A549 treated with CORT108297 at 1 μM for 4 hours (cell line): ENCODE measurements around the gene FSHB. TPM values are rescaled to one million over a fixed set of nuclear protein-coding genes. Genes with fewer than 3 reads are reported as not detected.

Source experiments
- total RNA-seq: library from RNA; stranded (reverse); fragments of 200-300 nt; extraction: Qiagen RNA extraction; gene quantifications from 5 replicates; pipeline ENCODE4 v1.2.3, GENCODE V29; 2022

FSHB gene
- total RNA-seq = not detected in 5 replicates

DNA sequence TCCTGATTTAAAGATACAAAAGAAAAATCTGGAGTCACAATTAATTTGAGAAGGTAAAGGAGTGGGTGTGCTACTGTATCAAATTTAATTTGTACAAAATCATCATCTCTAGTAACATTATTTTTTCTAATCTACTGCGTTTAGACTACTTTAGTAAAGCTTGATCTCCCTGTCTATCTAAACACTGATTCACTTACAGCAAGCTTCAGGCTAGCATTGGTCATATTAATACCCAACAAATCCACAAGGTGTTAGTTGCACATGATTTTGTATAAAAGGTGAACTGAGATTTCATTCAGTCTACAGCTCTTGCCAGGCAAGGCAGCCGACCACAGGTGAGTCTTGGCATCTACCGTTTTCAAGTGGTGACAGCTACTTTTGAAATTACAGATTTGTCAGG is at the start of gene FSHB:
FSHB (plus strand) TSS at position 301 of the 400 bp plus-strand sequence. CDS start 889 bp downstream, outside the sequence.

Other genes with a start within 250 kb of the FSHB start
- gene KCNA4, start 214.0 kb upstream of the FSHB start, total RNA-seq = not detected in 5 replicates
- 13.8 to 15.3 TPM (median 14.4 TPM) in 5 replicates for gene ARL14EP, start 92.1 kb downstream of the FSHB start, total RNA-seq